H1 (cell line): ENCODE results near the gene CHCHD6. TPM values are rescaled to one million over a fixed set of nuclear protein-coding genes. Genes with fewer than 3 reads are reported as not detected.

Experiments used
- CHD2 ChIP-seq: IDR thresholded peaks from 2 replicates; pipeline ENCODE4 v1.6.1; 2012; ENCODE audit warnings: low read length, improper control_type of control experiment
- CTBP2 ChIP-seq: IDR thresholded peaks from 2 replicates; pipeline ENCODE4 v1.7.0; 2011; ENCODE audit warnings: borderline replicate concordance, mild to moderate bottlenecking, moderate library complexity, mixed read lengths, low read length; ENCODE audit not compliant: insufficient read depth, insufficient read length
- EZH2 ChIP-seq: fragments of 200-600 bp; sonication (generic); IDR thresholded peaks from 2 replicates; pipeline ENCODE4 v1.7.1; 2012; ENCODE audit warnings: low read depth, mild to moderate bottlenecking, moderate library complexity, low read length, inconsistent platforms; ENCODE audit not compliant: severe bottlenecking
- NANOG ChIP-seq: IDR thresholded peaks from 2 replicates; pipeline ENCODE4 v1.6.1; 2011; ENCODE audit warnings: low read length, low read depth, mild to moderate bottlenecking, inconsistent platforms; ENCODE audit not compliant: insufficient read depth, poor library complexity, severe bottlenecking
- ZNF274 ChIP-seq: IDR thresholded peaks from 2 replicates; pipeline ENCODE4 v1.7.0; 2012; ENCODE audit warnings: low read length, borderline replicate concordance; ENCODE audit errors: extremely low read depth
- polyA plus RNA-seq, 7 experiments: library from polyadenylated mRNA; depleted of rRNA in 3 of 7; stranded (reverse) in 5 of 7; unstranded in 2 of 7; fragments of >200 nt in 5 of 7; fragments of 200-250 nt in 2 of 7; gene quantifications; 1 replicate in 5 of 7; 2 replicates in 1 of 7; 4 replicates in 1 of 7; pipeline versions ENCODE4 v1.2.1 to v1.2.3, GENCODE V29; 2011 to 2013; ENCODE audit warnings: missing spikeins in 2 of 7, mixed read lengths in 2 of 7
- total RNA-seq: library from RNA; stranded (reverse); fragmentation: NEBNext Ultra II Directional; extraction: Animal tissue kit (Norgen Biotek cat#: 25700); gene quantifications from 2 replicates; pipeline ENCODE4 v1.2.1, GENCODE V29; 2021
- TF ChIP-seq, protein P1 (sequence below): IDR thresholded peaks from 2 replicates; pipeline ENCODE4 v1.6.1; 2012; ENCODE audit warnings: low read length, inconsistent platforms
- TF ChIP-seq, protein P2 (sequence below): fragments of 300-600 bp; sonication (generic); IDR thresholded peaks from 2 replicates; pipeline ENCODE4 v1.7.1; 2012; ENCODE audit warnings: low read length, moderate library complexity, mild to moderate bottlenecking, inconsistent platforms; ENCODE audit not compliant: insufficient replicate concordance

The CHCHD6 gene
- total and polyA plus RNA-seq, 2 of the 8 experiments (the other 6 are each of a cell fraction or from before 2014, with no cell fraction given) = 32.4 to 37.6 TPM

DNA sequence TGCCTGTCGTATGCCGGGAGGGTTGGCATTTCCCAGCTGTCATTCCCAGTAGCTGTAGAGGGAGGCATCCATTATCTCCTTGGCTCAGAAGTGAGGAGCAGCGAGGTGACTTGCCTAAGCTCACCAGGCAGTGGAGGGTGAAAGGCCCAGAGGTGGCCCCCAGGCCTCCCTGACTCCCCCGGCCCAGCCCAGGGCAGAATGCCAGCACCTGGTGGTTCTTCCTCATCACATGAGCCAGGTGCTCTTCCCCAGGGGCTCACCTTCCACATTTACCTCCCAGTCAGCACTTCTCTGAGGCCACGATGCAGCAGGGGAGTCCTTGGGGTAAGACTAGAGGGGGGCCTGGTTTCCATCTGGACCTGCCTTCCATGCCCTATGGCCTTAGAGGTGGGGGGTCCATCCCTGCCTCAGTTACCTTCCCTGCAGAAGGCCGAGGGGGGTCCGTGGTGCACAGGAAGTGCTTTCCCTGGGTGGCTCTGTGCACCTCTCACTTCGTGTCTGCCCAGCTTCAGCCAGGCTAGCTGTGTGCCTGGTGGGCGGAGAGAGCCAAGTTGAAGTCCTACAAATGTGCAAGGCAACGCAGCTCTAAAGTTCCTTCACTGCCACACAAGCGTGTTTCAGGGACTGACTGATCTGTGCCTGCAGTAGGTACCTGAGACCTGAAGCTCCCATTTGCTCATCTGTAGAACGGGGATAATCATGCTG lies 208.6 kb downstream of the CHCHD6 start (continued):
- TF ChIP-seq ZNF274 = no peak
- no peak for TF ChIP-seq CHD2
- TF ChIP-seq EZH2 = no peak
- no peak for TF ChIP-seq NANOG
- TF ChIP-seq, protein P1, sequence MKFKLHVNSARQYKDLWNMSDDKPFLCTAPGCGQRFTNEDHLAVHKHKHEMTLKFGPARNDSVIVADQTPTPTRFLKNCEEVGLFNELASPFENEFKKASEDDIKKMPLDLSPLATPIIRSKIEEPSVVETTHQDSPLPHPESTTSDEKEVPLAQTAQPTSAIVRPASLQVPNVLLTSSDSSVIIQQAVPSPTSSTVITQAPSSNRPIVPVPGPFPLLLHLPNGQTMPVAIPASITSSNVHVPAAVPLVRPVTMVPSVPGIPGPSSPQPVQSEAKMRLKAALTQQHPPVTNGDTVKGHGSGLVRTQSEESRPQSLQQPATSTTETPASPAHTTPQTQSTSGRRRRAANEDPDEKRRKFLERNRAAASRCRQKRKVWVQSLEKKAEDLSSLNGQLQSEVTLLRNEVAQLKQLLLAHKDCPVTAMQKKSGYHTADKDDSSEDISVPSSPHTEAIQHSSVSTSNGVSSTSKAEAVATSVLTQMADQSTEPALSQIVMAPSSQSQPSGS = no peak
- no peak for TF ChIP-seq CTBP2
- TF ChIP-seq, protein P2, sequence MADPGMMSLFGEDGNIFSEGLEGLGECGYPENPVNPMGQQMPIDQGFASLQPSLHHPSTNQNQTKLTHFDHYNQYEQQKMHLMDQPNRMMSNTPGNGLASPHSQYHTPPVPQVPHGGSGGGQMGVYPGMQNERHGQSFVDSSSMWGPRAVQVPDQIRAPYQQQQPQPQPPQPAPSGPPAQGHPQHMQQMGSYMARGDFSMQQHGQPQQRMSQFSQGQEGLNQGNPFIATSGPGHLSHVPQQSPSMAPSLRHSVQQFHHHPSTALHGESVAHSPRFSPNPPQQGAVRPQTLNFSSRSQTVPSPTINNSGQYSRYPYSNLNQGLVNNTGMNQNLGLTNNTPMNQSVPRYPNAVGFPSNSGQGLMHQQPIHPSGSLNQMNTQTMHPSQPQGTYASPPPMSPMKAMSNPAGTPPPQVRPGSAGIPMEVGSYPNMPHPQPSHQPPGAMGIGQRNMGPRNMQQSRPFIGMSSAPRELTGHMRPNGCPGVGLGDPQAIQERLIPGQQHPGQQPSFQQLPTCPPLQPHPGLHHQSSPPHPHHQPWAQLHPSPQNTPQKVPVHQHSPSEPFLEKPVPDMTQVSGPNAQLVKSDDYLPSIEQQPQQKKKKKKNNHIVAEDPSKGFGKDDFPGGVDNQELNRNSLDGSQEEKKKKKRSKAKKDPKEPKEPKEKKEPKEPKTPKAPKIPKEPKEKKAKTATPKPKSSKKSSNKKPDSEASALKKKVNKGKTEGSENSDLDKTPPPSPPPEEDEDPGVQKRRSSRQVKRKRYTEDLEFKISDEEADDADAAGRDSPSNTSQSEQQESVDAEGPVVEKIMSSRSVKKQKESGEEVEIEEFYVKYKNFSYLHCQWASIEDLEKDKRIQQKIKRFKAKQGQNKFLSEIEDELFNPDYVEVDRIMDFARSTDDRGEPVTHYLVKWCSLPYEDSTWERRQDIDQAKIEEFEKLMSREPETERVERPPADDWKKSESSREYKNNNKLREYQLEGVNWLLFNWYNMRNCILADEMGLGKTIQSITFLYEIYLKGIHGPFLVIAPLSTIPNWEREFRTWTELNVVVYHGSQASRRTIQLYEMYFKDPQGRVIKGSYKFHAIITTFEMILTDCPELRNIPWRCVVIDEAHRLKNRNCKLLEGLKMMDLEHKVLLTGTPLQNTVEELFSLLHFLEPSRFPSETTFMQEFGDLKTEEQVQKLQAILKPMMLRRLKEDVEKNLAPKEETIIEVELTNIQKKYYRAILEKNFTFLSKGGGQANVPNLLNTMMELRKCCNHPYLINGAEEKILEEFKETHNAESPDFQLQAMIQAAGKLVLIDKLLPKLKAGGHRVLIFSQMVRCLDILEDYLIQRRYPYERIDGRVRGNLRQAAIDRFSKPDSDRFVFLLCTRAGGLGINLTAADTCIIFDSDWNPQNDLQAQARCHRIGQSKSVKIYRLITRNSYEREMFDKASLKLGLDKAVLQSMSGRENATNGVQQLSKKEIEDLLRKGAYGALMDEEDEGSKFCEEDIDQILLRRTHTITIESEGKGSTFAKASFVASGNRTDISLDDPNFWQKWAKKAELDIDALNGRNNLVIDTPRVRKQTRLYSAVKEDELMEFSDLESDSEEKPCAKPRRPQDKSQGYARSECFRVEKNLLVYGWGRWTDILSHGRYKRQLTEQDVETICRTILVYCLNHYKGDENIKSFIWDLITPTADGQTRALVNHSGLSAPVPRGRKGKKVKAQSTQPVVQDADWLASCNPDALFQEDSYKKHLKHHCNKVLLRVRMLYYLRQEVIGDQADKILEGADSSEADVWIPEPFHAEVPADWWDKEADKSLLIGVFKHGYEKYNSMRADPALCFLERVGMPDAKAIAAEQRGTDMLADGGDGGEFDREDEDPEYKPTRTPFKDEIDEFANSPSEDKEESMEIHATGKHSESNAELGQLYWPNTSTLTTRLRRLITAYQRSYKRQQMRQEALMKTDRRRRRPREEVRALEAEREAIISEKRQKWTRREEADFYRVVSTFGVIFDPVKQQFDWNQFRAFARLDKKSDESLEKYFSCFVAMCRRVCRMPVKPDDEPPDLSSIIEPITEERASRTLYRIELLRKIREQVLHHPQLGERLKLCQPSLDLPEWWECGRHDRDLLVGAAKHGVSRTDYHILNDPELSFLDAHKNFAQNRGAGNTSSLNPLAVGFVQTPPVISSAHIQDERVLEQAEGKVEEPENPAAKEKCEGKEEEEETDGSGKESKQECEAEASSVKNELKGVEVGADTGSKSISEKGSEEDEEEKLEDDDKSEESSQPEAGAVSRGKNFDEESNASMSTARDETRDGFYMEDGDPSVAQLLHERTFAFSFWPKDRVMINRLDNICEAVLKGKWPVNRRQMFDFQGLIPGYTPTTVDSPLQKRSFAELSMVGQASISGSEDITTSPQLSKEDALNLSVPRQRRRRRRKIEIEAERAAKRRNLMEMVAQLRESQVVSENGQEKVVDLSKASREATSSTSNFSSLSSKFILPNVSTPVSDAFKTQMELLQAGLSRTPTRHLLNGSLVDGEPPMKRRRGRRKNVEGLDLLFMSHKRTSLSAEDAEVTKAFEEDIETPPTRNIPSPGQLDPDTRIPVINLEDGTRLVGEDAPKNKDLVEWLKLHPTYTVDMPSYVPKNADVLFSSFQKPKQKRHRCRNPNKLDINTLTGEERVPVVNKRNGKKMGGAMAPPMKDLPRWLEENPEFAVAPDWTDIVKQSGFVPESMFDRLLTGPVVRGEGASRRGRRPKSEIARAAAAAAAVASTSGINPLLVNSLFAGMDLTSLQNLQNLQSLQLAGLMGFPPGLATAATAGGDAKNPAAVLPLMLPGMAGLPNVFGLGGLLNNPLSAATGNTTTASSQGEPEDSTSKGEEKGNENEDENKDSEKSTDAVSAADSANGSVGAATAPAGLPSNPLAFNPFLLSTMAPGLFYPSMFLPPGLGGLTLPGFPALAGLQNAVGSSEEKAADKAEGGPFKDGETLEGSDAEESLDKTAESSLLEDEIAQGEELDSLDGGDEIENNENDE = no peak
